Right lobe of liver (tissue), 6 donors: ENCODE measurements around the gene DENND4C. TPM values are rescaled to one million over a fixed set of nuclear protein-coding genes. Genes with fewer than 3 reads are reported as not detected.

Experiments used
- ATAC-seq, 4 donors: fragments of 200-7000 bp; cut with Tn5 transposase; one replicate each; pipeline ENCODE4 v1.9.1; 2020; ENCODE audit warnings: mild to moderate bottlenecking in 4 of 4, moderate library complexity in 4 of 4
- DNase-seq, 3 donors: peaks; one replicate each; pipeline ENCODE4 v3.0.0-alpha.2; 2020
- H3K27ac ChIP-seq, 3 donors: fragments of 200-600 bp; one replicate each; pipeline ENCODE4 v1.8.0; 2022
- H3K27me3 ChIP-seq, 2 donors: fragments of 200-600 bp; one replicate each; pipeline ENCODE4 v1.8.0; 2022
- H3K36me3 ChIP-seq, 4 donors: fragments of 200-600 bp; sonication (generic) in 1 of 4; one replicate each; pipeline versions ENCODE4 v1.5.1 to v1.8.0; 2017 to 2022; ENCODE audit warnings: control low read depth in 1 of 4
- H3K4me1 ChIP-seq, 4 donors: fragments of 200-600 bp; sonication (generic) in 1 of 4; one replicate each; pipeline versions ENCODE4 v1.5.1 to v1.8.0; 2017 to 2022; ENCODE audit warnings: control low read depth in 1 of 4
- H3K4me3 ChIP-seq, 3 donors: fragments of 200-600 bp; one replicate each; pipeline ENCODE4 v1.8.0; 2022
- H3K9me3 ChIP-seq, 4 donors: fragments of 200-600 bp; sonication (generic) in 1 of 4; one replicate each; pipeline versions ENCODE4 v1.5.1 to v1.8.0; 2017 to 2022; ENCODE audit warnings: control low read depth in 1 of 4
- CTCF ChIP-seq, 4 donors: fragments of 200-600 bp in 3 of 4; fragments of 450-650 bp in 1 of 4; IDR thresholded peaks; one replicate each; pipeline versions ENCODE4 v1.5.1 to v1.8.0; 2016 to 2022; ENCODE audit warnings: antibody characterized with exemption in 4 of 4, mild to moderate bottlenecking in 2 of 4
- POLR2A ChIP-seq: fragments of 450-650 bp; IDR thresholded peaks from one replicate; pipeline ENCODE4 v1.6.1; 2017; ENCODE audit warnings: antibody characterized with exemption, mild to moderate bottlenecking
- WGBS: methylation state at CpG from one replicate; pipeline ENCODE4 v1.1.6; 2018; ENCODE audit warnings: low coverage, low lambda C conversion rate; ENCODE audit not compliant: insufficient coverage; ENCODE audit errors: missing lambda C conversion rate; 5-methylcytosine and 5-hydroxymethylcytosine counted together
- intact Hi-C, 2 donors: fragments of 100-400 bp; cut with DNase I; formaldehyde crosslinking; loops; one replicate each; pipeline versions ENCODE4 v1.11.2 to v1.14.1; 2022
- total RNA-seq, 6 experiments: library from RNA; depleted of rRNA in 2 of 6; stranded (reverse); fragments of >200 nt in 2 of 6; fragmentation: NEBNext Ultra II Directional in 3 of 6; extraction: Animal tissue kit (Norgen Biotek cat#: 25700) in 3 of 6; gene quantifications; one replicate each; pipeline versions ENCODE4 v1.1.0 to v1.2.4, GENCODE V29; 2016 to 2023
- donor health status: DM: no; HTN: yes; CAD: no.
- donor health status: DM: no; HTN: no; CAD: no.
- donor health status: DM: no; HTN: no; CAD: no.
- donor health status: DM: no; HTN: yes; CAD: no.
- donor health status: DM: no; HTN: yes; CAD: no.

Gene DENND4C
- total RNA-seq, 6 experiments from 2014 or later, result 18.3 to 35.1 (median 21.9) TPM

GRCh38 chr9:19185191-19185590 is 45.3 kb upstream of the DENND4C start:
- 73% methylated on average over 1 of the region's 1 CpG for WGBS
- intact Hi-C loops, result no loop called here

GRCh38 chr9:19186232-19186631 is 44.3 kb upstream of the DENND4C start:
- WGBS, result 26% methylated on average over 2 of the region's 2 CpGs
- H3K27ac ChIP-seq, result no peak overlapping the region
- no peak for TF ChIP-seq CTCF (IDR thresholded peaks at IDR 0.05)
- TF ChIP-seq POLR2A, result no peak
- intact Hi-C loops, result no loop called here
- DNase-seq (no peak), ATAC-seq (peak in 1 of 4 donors; percentile 30)
- no peaks in the 10 kb centered on the region for H3K9me3 ChIP-seq
- no peak overlapping the region for H3K4me3 ChIP-seq
- H3K4me1 ChIP-seq, result peaks cover 0 to 19% (median 0%) of the 10 kb centered on the region in 4 donors
- no peaks in the 10 kb centered on the region for H3K36me3 ChIP-seq
- H3K27me3 ChIP-seq, result no peaks in the 10 kb centered on the region

More at GRCh38 chr9:19185191-19185590, 45.3 kb upstream of the DENND4C start:
- Histone ChIP-seq H3K27ac (peak overlapping the region in 1 of 3 donors; percentile 70), H3K9me3 (no peaks in the 10 kb centered on the region), H3K36me3 (no peaks in the 10 kb centered on the region), H3K4me1 (peaks cover 0 to 19% (median 0%) of the 10 kb centered on the region in 4 donors), H3K4me3 (no peak overlapping the region), H3K27me3 (no peaks in the 10 kb centered on the region)
- ATAC-seq (no peak), DNase-seq (no peak)
- TF ChIP-seq POLR2A (no peak), CTCF (IDR thresholded peaks at IDR 0.05) (no peak)

GRCh38 chr9:19188771-19189170 is 41.7 kb upstream of the DENND4C start:
- WGBS, result 100% methylated on average over 2 of the region's 5 CpGs
- Histone ChIP-seq H3K9me3 (no peaks in the 10 kb centered on the region), H3K4me1 (peaks cover 0 to 20% (median 0%) of the 10 kb centered on the region in 4 donors), H3K4me3 (no peak overlapping the region), H3K36me3 (no peaks in the 10 kb centered on the region), H3K27ac (no peak overlapping the region), H3K27me3 (no peaks in the 10 kb centered on the region)
- ATAC-seq (no peak), DNase-seq (no peak)
- intact Hi-C loops, result no loop called here
- TF ChIP-seq POLR2A (no peak), CTCF (IDR thresholded peaks at IDR 0.05) (no peak)

- Histone ChIP-seq H3K9me3 (no peaks in the 10 kb centered on the region), H3K27ac (peak overlapping the region in 1 of 3 donors; percentile 16), H3K4me3 (no peak overlapping the region), H3K27me3 (no peaks in the 10 kb centered on the region), H3K36me3 (no peaks in the 10 kb centered on the region), H3K4me1 (peaks cover 0 to 5% (median 0%) of the 10 kb centered on the region in 4 donors)
- TF ChIP-seq POLR2A, result no peak
- TF ChIP-seq CTCF (IDR thresholded peaks at IDR 0.05), result no peak
- intact Hi-C loops, result no loop called here
- WGBS, result 60% methylated on average over 1 of the region's 1 CpG
- ATAC-seq, result peak; percentile 40 to 82 (median 60)
- DNase-seq, result no peak
Measured at GRCh38 chr9:19192202-19193028, 38.1 kb upstream of the DENND4C start.
